ENCODE measurements around the gene MCF2L2.

- TF ChIP-seq GLIS3 (CRISPR knock-in tag; IDR thresholded peaks at IDR 0.05) (no peak), ZNF565 (CRISPR knock-in tag; conservative IDR thresholded peaks at IDR 0.05; ENCODE audit: low read depth) (no peak), ISL1 (CRISPR knock-in tag; IDR thresholded peaks at IDR 0.05) (no peak), ARNTL (CRISPR knock-in tag; IDR thresholded peaks at IDR 0.05; ENCODE audit: borderline replicate concordance, low read depth) (no peak), TSHZ2 (CRISPR knock-in tag; IDR thresholded peaks at IDR 0.05) (no peak), RARB (CRISPR knock-in tag; IDR thresholded peaks at IDR 0.05) (no peak)
Measured at GRCh38 chr3:183283886-183284285, 144.5 kb downstream of the MCF2L2 start.

Measured in SK-N-SH treated with all-trans-retinoic acid at 6 μM for 48 hours (cell line).